GM18499 (cell line): Measurements from ENCODE around the gene SEH1L.

ENCODE experiments used
- ATAC-seq: cut with Tn5 transposase; IDR thresholded peaks from one replicate; pipeline ENCODE4 v1.9.1; 2021; ENCODE audit warnings: moderate number of reproducible peaks; ENCODE audit not compliant: insufficient read depth, unreplicated experiment

Gene SEH1L

GRCh38 chr18:13028869-13029268 is 81.1 kb downstream of the SEH1L start:
- ATAC-seq = no peak

GRCh38 chr18:13032173-13032572 is 84.4 kb downstream of the SEH1L start:
- ATAC-seq = no peak

- no peak for ATAC-seq
Observed at GRCh38 chr18:13035249-13035914, 87.6 kb downstream of the SEH1L start.

GRCh38 chr18:13036622-13037320 is 89.0 kb downstream of the SEH1L start:
- no peak for ATAC-seq
